Hepatocyte (in vitro differentiated cells): ENCODE results near the gene LLGL2.

Experiments
- EZH2 ChIP-seq: fragments of 200-600 bp; sonication (generic); IDR thresholded peaks from 2 replicates; pipeline ENCODE4 v1.6.1; 2016; ENCODE audit warnings: antibody characterized with exemption, mild to moderate bottlenecking, borderline replicate concordance
- TF ChIP-seq, protein P1 (sequence below): fragments of 200-600 bp; sonication (generic); IDR thresholded peaks from 2 replicates; pipeline ENCODE4 v1.5.1; 2016; ENCODE audit warnings: antibody characterized with exemption, mild to moderate bottlenecking; ENCODE audit not compliant: poor library complexity

DNA sequence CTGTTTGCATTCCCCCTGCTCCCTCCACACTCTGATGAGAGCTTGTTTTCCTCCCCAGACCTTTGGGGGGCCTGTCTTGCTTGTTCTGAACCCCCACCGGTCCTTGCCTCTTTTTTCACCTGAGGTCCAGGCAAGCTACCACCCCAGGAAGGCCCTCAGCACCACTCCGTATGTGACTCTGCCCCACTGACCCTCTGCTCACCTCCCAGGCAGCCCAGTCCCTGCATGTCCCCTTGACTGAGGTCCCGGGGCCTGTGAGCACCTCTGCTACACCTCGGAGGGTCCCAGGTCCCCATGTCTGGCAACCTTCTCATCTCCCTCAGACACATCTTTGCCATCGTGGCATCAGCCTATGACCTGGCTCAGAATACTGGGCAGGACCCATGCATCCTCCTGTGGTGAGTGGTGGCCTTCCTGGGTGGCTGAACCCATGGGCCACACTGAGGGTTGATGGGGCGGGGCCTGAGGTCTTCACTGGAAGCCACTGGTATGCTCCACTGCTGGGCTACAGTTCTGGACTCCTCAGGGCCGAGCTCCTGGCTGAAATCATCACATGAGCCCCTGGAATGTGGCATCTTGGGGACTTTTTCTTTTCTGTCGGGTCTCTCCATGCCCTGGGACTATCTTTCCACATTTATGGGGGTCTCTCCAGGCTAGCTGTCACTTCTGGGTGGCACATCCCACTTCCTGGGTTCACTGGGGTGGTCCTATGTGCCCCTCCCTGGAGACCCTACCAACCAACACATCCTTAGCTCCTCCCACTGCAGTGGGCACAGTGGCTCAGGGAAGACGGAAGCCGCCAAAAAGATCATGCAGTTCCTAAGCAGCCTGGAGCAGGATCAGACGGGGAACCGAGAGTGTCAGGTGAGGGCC, 65.6 kb downstream of the LLGL2 start:
- TF ChIP-seq, protein P1, sequence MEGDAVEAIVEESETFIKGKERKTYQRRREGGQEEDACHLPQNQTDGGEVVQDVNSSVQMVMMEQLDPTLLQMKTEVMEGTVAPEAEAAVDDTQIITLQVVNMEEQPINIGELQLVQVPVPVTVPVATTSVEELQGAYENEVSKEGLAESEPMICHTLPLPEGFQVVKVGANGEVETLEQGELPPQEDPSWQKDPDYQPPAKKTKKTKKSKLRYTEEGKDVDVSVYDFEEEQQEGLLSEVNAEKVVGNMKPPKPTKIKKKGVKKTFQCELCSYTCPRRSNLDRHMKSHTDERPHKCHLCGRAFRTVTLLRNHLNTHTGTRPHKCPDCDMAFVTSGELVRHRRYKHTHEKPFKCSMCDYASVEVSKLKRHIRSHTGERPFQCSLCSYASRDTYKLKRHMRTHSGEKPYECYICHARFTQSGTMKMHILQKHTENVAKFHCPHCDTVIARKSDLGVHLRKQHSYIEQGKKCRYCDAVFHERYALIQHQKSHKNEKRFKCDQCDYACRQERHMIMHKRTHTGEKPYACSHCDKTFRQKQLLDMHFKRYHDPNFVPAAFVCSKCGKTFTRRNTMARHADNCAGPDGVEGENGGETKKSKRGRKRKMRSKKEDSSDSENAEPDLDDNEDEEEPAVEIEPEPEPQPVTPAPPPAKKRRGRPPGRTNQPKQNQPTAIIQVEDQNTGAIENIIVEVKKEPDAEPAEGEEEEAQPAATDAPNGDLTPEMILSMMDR: no peak
- TF ChIP-seq EZH2: no peak
